Glomerular endothelial cell (primary cell): ENCODE results near the gene PRRC1. TPM values are rescaled to one million over a fixed set of nuclear protein-coding genes. Genes with fewer than 3 reads are reported as not detected.

Source experiments
- DNase-seq: peaks from one replicate; pipeline ENCODE4 v3.0.0-alpha.2; 2011; ENCODE audit warnings: low read depth, low spot score; ENCODE audit errors: extremely low read depth
- total RNA-seq: library from RNA; depleted of rRNA; stranded (reverse); fragments of >200 nt; gene quantifications from 2 replicates; pipeline ENCODE4 v1.2.3, GENCODE V29; 2015

PRRC1 gene
- total RNA-seq, 1 donor from 2014 or later, result 66.0 TPM

GRCh38 chr5:127574852-127575679 is 57.6 kb downstream of the PRRC1 start:
- no peak for DNase-seq

GRCh38 chr5:127577458-127577857 is 60.0 kb downstream of the PRRC1 start:
- no peak for DNase-seq

GRCh38 chr5:127580731-127581130 is 63.3 kb downstream of the PRRC1 start:
- no peak for DNase-seq

GRCh38 chr5:127581450-127581849 is 64.0 kb downstream of the PRRC1 start:
- DNase-seq, result no peak

- no peak for DNase-seq
Measured at GRCh38 chr5:127582773-127583370, 65.4 kb downstream of the PRRC1 start.

- DNase-seq, result no peak
Measured at GRCh38 chr5:127583866-127584265, 66.4 kb downstream of the PRRC1 start.

GRCh38 chr5:127585661-127586060 is 68.2 kb downstream of the PRRC1 start:
- DNase-seq, result no peak

- DNase-seq, result no peak
Measured at GRCh38 chr5:127586066-127586770, 68.8 kb downstream of the PRRC1 start.

- DNase-seq, result no peak
Measured at GRCh38 chr5:127586811-127587210, 69.4 kb downstream of the PRRC1 start.

- no peak for DNase-seq
Measured at GRCh38 chr5:127587246-127587917, 69.9 kb downstream of the PRRC1 start.

- no peak for DNase-seq
Measured at GRCh38 chr5:127588368-127588767, 70.9 kb downstream of the PRRC1 start.

- no peak for DNase-seq
Measured at GRCh38 chr5:127589309-127590030, 72.0 kb downstream of the PRRC1 start.

- no peak for DNase-seq
Measured at GRCh38 chr5:127590156-127590722, 72.8 kb downstream of the PRRC1 start.

GRCh38 chr5:127595484-127596368 is 78.3 kb downstream of the PRRC1 start:
- no peak for DNase-seq

GRCh38 chr5:127596501-127596900 is 79.1 kb downstream of the PRRC1 start:
- DNase-seq, result no peak

GRCh38 chr5:127599320-127599719 is 81.9 kb downstream of the PRRC1 start:
- no peak for DNase-seq

GRCh38 chr5:127599847-127600246 is 82.4 kb downstream of the PRRC1 start:
- DNase-seq, result no peak

GRCh38 chr5:127601111-127601510 is 83.7 kb downstream of the PRRC1 start:
- no peak for DNase-seq

- no peak for DNase-seq
Measured at GRCh38 chr5:127601601-127602000, 84.2 kb downstream of the PRRC1 start.
